ENCODE measurements around the gene TMEM167B. TPM values are rescaled to one million over a fixed set of nuclear protein-coding genes. Genes with fewer than 3 reads are reported as not detected.

TMEM167B gene
- total and polyA plus RNA-seq, 2 of the 4 experiments (the other 2 are of a cell fraction), result 21.6 to 32.1 TPM

GRCh38 chr1:109111386-109112055 lies 21.0 kb downstream of the TMEM167B start:
- BruUV-seq (replicated peaks), result no TSS peak
- no peak overlapping the region for H3K56ac ChIP-seq (ENCODE audit: extremely low read depth, insufficient read depth, low read length)
- no peak overlapping the region for H3K18ac ChIP-seq (ENCODE audit: low read depth, low read length)
- ChIA-PET POLR2A (ENCODE audit: unreplicated experiment) (no interaction called here), CTCF (interaction anchor here (0.6 to 2.4 kb wide), 7 partner anchors 11 to 181 kb away, joined by 3 to 13 read pairs (median 3); partner anchors contain the start of gene TMEM167B)
- no peak overlapping the region for H3K4me2 ChIP-seq (ENCODE audit: low read depth, low read length)
- H4K5ac ChIP-seq (ENCODE audit: low read depth, low read length), result no peak overlapping the region
- peak; percentile 58 for TF ChIP-seq CEBPB (IDR thresholded peaks at IDR 0.05; ENCODE audit: low read depth, low read length)
- TF ChIP-seq RCOR1 (IDR thresholded peaks at IDR 0.05; ENCODE audit: insufficient replicate concordance, low read length), result no peak
- H3K23ac ChIP-seq (ENCODE audit: low read depth, low read length), result no peak overlapping the region
- H3K4ac ChIP-seq (ENCODE audit: low read depth, low read length), result no peak overlapping the region
- no peak overlapping the region for H3K4me3 ChIP-seq (ENCODE audit: insufficient read depth, low read depth, low read length)
- WGBS, 2 experiments (ENCODE audit: extremely low coverage in 2 of 2, insufficient read length in 1 of 2), result 80% methylated on average over 1 of the region's 5 CpGs; no CpG with 5 or more reads in 1 of the 2 experiments
- intact Hi-C loops (cut with micrococcal nuclease), result loop anchor here (1.0 to 5.0 kb wide), 4 partner anchors 103 to 287 kb away; partner anchors contain the start of gene CLCC1
- no peaks in the 10 kb centered on the region for H3K36me3 ChIP-seq (ENCODE audit: control insufficient read depth, insufficient read depth, low read length)
- ATAC-seq (ENCODE audit: low read depth) (no peak), DNase-seq (no peak)
- no peak overlapping the region for H2AFZ ChIP-seq (replicated peaks; ENCODE audit: low read length, poor library complexity)
- H2BK120ac ChIP-seq (ENCODE audit: low read depth, low read length), result no peak overlapping the region
- in situ Hi-C loops (cut with MboI; ENCODE audit: low sequenced_read_pairs), result no loop called here
- peaks cover 23% of the 10 kb centered on the region for H3K27me3 ChIP-seq (ENCODE audit: control insufficient read depth, insufficient read depth, low read length)
- no peaks in the 10 kb centered on the region for H3K79me1 ChIP-seq (ENCODE audit: low read depth in 1 of 2, low read length in 2 of 2)
- no peaks in the 10 kb centered on the region for H4K20me1 ChIP-seq (ENCODE audit: insufficient read depth, low read length)
- no peak overlapping the region for H2BK20ac ChIP-seq (ENCODE audit: low read depth, low read length)
- H3K9me3 ChIP-seq (ENCODE audit: control insufficient read depth, insufficient read depth, low read length), result no peaks in the 10 kb centered on the region
- no peak overlapping the region for H3K27ac ChIP-seq (ENCODE audit: insufficient read depth, low read length)
- no peak overlapping the region for H4K91ac ChIP-seq (ENCODE audit: insufficient read depth, low read depth, low read length)
- peaks cover 2% of the 10 kb centered on the region; the same call in 1 of the 2 replicates for H3K4me1 ChIP-seq (ENCODE audit: control insufficient read depth, insufficient read depth, low read length)
- H2BK15ac ChIP-seq (ENCODE audit: low read depth, low read length), result no peak overlapping the region
- no peak overlapping the region for H2BK5ac ChIP-seq (ENCODE audit: low read depth, low read length, poor library complexity, severe bottlenecking)
- no peak overlapping the region for H2AK9ac ChIP-seq (replicated peaks; ENCODE audit: low read depth, low read length, poor library complexity)
- H4K8ac ChIP-seq (ENCODE audit: low read depth in 2 of 2, low read length in 2 of 2), result no peak overlapping the region
- dilution Hi-C loops (cut with HindIII; ENCODE audit: low sequenced_read_pairs, unreplicated experiment), result no loop called here
- no peaks in the 10 kb centered on the region for H3K9me1 ChIP-seq (ENCODE audit: insufficient read depth, low read length)
- H3K9ac ChIP-seq (ENCODE audit: low read depth, low read length), result no peak overlapping the region
- no peak overlapping the region for H2AK5ac ChIP-seq (ENCODE audit: low read depth, low read length)
- H3K14ac ChIP-seq (replicated peaks; ENCODE audit: low read depth, low read length), result no peak overlapping the region
